HG02840 (cell line): ENCODE results near the gene LYSMD4.
A peak's percentile ranks its signal among the peaks of the same experiment; 100 is the strongest.

Source experiments
- ATAC-seq: cut with Tn5 transposase; IDR thresholded peaks from one replicate; pipeline ENCODE4 v1.9.1; 2021; ENCODE audit warnings: mild to moderate bottlenecking, moderate library complexity, moderate number of reproducible peaks; ENCODE audit not compliant: unreplicated experiment, low FRiP score

Gene LYSMD4

DNA sequence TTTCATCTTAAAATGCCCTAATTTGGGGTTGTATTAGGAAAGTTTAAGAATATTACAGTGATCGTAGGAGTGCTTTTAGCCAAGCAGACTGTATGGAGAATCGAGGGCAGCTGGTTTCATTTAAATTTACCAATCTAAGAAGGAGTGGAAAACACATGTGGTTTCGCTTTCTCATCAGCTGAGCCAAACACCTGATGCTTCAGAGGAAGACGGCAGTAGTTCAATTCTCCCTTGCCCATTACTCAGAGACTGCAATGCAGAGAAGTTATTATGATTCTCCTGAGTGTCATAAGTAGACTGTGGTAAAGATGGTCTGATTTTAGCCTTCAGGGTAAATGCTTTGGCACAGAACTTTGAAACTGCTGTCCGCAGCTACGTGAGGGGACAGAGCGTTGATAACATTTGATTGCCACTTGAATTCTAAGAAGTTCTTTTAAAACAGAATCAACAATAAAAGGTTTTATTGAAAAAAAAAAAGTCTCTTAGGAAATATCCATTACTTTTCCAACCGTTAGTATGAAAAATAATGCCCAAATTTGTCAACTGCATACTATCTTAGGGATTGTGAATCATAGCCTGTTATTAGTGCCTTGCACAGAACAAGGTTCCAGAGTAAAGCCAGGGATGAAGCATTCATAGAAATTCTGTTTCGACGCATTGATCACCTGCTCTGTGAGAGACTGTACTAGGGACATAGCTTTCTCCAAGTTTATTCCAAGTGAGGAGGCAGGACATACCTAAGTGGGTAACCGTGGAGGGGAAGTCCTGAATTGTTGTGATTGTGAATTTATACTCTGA, 25.6 kb downstream of the LYSMD4 start:
- ATAC-seq, result no peak

DNA sequence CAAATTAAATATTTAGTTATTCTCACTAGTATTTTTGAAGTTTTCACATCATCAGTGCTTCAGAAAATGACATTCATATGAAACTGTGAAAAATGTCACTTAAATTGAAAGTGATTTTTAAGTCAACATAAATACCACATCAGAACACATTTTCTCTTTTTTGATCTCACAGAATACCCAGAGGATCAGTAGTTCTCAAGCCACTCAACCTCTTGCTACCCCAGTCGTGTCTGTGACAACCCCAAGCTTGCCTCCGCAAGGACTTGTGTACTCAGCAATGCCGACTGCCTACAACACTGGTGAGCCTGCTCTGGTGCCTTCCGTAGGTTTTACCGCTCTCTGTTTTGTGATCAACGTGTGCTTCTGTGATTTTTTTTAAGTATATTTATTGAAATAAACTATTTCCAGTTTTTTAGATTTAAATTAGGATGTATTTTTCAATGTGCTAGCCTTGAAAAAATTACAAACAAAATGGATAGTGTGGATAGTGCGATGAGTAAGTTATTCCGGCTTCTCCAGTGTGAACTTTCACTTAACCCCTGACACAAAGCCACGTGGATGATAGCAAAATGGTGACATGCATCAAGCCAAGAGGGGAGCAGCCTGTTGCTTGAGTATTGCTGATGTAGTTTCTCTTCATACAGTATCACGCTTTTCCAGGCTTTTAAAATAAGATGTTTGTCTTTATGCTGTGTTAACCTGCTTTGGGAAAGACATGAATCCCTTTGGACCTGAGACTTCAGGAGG, 26.5 kb downstream of the LYSMD4 start:
- ATAC-seq, result no peak

GRCh38 chr15:99704444-99704838, 28.8 kb downstream of the LYSMD4 start:
- ATAC-seq, result peak; percentile 47

DNA sequence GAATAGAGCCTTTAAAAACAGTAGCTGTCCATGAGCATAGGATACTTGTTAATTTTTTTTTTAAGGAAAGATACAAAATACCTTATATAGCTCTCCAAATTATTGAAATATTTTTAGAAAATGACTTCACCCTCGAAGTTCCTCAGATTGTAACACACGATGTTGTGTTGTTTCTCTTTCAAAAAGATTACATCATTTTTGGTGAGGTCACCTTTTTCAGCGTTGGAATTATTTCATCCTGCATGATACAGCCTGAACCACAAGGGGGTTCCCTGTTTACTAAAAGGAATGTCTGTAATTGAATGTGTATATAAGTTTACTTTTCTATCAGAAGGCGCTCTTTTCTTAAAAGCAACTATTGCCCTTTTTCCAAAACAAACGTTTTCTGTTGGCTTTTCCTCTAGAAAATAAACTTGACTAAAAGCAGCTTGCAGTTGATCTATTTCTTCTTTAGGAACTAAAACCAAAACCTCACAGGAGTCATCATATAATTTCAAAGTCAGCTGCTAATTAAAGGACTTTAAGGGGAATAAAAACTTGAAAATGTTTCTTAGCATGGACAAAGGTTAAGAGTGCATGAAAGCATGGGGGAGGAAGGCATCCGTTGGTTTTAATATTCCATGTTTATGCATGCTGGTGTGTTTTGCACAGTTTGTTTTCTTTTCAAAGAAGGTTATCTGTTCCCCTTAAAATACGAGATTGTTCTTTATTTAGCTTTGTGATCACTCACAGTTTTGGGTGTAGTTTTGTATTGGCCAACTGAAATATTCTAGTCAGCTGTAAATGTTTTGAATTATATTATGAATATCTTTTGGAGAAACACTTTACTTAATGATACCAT, 29.4 kb downstream of the LYSMD4 start:
- peak; percentile 49 for ATAC-seq

GRCh38 chr15:99702895-99703602, 30.2 kb downstream of the LYSMD4 start:
- no peak for ATAC-seq

DNA sequence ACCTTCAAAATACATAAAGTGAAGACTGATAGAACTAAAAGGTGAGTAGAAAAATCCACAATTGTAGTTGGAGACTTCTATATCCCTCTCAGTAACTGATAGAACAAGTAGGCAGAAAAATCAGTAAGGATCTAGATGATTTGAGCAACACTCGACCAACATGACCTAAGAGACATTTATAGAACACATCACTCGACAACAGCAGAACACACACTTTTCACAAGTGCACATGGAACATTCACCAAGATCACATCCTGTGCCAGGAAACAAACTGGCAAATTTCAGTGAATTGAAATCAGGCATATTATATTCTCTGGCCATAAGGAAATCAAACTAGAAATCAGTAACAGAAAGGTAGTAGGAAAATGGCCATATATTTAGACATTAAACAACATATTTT, 37.1 kb downstream of the LYSMD4 start:
- ATAC-seq, result no peak

DNA sequence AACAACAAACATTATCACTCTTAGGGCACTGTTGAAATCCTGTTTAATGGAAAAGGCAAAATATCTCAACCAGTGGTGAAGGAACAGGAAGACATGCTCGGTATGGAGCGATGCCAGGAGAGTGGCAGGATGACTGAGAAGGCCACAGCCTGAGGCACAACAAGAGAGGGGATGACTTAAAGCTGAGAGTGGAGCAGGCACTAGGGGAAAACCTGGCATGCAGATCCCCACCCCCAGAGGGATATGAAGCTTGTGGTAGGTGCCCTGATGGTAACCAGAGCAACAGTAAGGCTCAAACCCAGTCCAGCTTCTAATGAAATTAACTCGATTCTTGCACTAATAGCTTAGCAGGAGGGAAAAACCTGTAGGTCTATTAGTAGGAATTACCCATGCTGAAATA, 40.4 kb downstream of the LYSMD4 start:
- no peak for ATAC-seq

- ATAC-seq, result no peak
These were observed 46.9 kb downstream of the LYSMD4 start for GRCh38 chr15:99686290-99686689.

- no peak for ATAC-seq
These were observed 50.1 kb downstream of the LYSMD4 start for GRCh38 chr15:99683000-99683670.

GRCh38 chr15:99682455-99682854, 50.8 kb downstream of the LYSMD4 start:
- ATAC-seq, result no peak

DNA sequence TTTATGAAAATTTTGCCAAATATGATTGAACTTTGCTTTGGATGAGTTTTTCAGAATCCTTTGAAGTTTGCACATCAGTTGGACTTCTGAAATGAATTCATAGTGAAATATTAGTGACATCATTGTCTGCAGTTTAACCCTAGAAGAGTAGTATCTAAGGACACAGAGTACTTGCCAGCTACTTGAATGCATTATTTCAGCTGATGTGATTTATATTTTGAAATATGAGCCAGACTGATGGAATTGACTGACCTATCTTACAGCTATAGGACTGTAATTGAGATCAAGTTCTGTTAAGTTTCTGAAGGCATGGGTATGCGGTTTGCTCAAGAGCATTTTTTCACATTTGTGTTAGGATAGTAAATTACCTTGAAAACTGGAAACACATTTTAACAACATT, 51.2 kb downstream of the LYSMD4 start:
- no peak for ATAC-seq

DNA sequence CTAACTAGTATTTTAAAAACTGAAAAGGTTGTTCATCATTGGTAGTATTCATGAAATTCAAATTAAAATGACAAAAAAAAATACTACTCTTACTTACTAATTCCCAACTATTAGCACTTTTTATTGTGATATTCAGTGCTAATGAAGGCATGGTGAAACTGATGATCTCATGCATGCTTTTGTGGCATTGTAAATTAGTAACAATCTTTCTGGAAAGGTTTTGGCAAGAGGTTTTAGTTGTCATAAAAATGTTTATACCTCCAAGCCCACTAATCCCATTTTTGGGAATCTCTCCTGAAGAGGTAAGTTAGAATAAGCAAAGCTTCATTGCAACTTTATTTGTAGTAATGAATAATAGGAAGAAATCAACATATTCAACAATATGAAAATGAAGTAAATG, 53.0 kb downstream of the LYSMD4 start:
- ATAC-seq, result no peak

DNA sequence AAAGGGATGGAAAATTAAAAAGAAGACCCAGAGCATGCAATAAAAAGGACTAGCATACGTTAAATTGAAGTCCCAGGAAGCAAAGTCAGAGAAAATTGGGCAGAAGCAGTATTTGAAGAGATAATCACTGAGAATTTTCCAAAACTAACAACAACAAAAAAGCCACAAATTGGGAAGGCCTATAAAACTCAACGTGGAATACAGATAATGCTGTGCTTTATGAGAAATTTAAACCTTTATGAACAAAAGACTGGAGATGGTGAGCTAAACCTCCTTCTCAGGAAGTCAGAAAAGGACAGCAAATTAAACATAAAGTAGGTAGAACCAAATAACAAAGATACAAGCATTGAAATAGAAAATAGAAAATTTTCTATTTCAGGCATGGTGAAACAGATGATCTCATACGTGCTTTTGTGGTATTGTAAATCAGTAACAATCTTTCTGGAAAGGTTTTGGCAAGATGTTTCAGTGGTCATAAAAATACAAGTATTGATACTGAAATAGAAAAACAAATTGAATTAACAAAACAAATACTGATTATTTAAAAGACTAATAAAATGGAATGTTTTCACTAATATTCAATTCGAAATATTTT, 55.6 kb downstream of the LYSMD4 start:
- peak; percentile 52 for ATAC-seq
